CD4-positive, alpha-beta T cell treated with Interleukin-15 for 4 hours (primary cell): ENCODE results near the gene TNS1.

Experiments used
- DNase-seq: peaks from one replicate; pipeline ENCODE4 v3.0.0-alpha.2; 2020; ENCODE audit warnings: low spot score

The TNS1 gene

DNA sequence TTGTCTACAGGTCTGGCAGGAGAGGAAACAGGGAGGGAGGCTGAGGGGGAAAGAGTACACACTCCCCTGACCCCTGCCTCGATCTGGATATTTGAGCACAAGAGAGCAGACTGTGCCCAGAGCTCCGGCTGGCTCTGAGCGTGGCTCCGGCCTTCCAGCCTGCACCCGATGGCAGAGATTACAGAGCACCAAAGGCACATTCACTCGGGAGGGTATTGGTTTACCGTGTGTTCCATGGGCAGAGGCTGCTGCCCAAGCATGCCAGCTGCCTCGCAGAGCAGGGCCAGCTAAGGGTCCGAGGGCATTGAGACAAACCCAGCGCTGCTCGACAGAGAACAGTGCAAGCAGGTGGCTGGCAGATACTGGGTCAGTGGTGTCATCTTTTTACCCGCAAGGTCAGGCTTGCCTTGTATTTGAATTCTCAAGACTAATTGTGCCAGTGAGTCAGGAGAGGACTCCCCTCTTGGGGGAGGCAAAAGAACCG lies 132.2 kb downstream of the TNS1 start:
- DNase-seq: no peak

DNA sequence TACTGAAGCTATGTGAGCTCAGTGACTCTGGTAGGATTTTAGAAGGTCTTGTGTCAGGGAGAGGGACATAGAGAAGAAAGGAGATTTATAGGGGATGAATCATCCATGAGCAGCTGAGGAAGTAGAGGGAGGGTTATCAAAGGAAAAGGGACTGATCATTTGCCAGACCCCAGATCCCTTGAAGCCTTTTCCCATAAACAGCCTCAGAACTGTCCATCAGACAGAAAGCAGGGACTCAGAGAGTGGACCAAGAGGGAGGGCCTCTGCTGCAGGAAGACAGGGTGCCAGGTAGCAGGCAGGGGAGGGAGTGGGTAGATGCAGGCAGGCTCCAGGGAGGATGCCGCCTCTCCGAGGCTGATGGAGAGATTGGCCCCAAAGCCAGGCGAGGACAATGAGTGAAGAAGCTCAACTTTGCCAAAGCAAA lies 133.9 kb downstream of the TNS1 start:
- no peak for DNase-seq

DNA sequence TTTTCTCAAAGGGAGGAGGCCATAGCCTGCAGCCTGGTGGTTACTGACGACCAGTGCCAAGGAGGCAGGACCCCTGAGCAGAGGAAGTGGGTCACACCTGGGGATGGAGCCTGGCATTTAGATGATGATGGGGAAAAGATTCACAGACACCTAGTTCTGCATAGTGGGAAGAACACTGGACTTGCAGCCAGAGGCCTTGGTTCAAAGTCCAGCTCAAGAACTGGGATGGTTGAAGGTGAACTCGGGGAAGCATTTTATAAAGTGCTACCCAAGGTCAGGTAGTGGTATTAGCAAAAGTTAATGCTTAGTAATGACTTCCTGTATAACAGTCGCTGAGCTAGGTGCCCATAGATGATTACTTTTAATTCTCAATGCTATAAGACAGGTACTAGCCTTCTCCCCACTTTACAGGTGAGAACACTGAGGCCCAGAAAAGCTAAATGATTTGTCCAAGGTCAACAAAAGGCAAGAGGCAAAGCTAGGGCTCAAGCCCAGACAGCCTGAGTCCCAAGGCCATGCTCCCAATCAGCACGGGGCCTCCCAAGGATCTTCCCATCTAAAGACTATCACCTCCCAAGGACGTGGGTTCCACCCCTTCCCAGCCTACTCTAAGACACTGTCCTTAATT lies 134.4 kb downstream of the TNS1 start:
- DNase-seq: no peak

DNA sequence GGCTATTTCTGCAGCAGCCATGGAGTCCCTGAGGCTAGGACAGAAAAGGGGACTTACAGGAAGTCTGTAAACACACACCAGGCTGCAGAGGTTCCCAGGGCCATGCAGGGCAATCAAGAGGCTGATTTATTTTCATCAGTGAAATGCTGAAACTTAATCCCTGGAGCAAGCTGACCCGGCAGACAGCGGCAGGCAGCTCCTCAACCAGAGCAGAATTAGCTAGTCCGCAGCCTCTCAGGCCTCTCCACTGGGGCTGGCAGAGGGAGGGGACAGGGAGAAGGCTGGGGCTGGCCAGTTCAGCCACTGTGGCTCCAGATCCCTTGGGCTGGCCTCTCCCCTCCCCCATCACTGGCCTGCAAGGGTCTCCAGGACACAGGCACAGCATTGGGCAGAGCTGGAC lies 136.3 kb downstream of the TNS1 start:
- DNase-seq: no peak

DNA sequence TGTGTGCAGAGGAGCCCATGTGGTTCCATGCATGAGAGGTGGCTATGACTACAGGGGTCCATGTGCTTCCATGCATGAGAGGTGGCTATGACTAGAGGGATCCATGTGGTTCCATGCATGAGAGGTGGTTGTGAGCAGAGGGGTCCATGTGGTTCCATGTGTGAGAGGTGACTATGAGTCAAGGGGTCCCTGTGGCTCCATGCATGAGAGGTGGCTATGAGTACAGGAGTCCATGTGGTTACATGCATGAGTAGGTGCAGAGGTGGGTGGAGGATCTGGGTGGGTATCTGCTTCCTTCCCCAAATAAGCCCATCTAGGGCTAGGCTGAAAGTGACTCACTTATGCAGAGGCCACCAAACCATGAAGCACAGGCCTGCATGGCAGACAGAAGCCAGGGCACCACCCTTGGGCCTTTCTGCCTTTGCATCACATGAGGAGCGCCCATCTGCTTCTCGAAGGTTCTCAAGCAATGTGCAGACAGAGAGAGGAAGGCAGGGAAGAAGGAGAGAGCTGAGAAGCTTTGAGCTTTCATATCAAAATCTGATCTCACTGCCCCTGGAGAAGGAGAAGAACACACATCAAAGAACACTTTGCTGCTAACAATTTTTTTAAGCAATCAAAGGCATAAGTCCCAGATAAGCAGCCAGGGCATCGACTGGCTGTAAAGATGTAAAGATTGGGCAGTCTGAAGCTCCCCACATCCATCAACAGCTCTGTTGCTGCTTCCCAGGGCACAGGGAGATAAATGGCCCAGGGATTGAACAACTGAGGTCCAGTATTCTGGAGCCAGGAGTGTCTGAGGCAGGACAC lies 137.6 kb downstream of the TNS1 start:
- DNase-seq: no peak

DNA sequence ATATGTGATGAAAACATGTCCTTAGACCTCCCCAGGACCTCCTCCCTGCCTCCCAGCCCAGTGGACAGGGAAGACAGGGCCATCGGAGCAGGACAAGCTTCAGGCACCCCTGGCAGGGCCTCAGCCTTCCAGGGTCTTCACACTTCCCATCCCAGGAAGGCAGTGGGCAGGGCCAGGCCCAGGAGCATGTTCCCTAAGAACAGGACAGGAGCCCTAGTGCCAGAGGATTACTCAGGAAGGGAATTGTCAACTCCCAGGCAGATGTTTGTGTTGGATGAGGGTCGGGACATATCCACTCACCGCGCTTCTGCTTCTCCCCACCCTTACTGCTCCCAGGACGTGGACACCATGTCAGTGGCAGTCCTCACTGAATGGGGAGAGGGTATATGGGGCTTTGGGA lies 138.9 kb downstream of the TNS1 start:
- no peak for DNase-seq

DNA sequence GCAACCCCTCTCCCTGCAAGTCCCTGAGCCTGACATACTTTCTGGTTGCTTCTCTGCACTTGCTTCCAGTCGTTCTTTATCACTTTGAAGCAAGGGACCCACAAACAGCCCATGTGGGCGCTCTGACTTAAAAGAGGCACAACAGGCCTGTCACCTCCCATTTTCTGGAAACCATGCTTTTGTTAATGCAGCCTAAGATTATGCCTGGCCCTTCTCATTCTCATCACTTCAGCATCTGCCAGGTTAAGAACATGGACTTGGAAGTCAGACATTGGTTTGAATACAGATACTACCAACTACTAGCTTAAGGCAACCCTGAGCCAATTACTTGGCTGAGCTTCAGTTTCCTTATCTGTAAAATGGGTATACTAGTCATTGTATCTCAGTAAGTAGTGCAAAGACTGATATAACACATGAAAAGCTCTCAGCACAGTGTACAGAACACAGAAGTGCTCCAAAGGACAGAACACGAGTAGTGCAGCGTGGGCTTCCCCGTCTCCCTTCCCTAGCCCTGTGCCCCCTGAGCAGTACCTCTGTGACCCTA lies 141.4 kb downstream of the TNS1 start:
- no peak for DNase-seq

DNA sequence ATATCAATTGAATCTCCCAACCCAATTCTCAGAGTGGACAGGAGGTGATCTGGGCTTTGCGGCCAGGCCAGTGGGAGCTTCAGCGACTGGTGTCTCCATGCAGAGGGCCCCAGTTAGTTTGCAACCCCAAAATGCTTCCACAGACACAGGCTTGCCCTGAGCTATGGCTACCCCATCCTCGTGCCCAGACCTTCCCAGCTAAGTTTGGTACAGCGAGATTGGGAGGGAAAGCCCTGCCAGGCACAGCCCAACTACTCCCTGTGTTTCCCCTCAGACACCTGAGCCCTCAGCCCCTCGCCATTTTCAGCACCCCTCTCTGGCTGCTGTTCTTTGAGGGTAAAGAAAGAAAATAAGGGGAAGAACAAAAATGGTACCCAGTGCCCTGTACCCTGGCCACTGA lies 142.9 kb downstream of the TNS1 start:
- DNase-seq: no peak

DNA sequence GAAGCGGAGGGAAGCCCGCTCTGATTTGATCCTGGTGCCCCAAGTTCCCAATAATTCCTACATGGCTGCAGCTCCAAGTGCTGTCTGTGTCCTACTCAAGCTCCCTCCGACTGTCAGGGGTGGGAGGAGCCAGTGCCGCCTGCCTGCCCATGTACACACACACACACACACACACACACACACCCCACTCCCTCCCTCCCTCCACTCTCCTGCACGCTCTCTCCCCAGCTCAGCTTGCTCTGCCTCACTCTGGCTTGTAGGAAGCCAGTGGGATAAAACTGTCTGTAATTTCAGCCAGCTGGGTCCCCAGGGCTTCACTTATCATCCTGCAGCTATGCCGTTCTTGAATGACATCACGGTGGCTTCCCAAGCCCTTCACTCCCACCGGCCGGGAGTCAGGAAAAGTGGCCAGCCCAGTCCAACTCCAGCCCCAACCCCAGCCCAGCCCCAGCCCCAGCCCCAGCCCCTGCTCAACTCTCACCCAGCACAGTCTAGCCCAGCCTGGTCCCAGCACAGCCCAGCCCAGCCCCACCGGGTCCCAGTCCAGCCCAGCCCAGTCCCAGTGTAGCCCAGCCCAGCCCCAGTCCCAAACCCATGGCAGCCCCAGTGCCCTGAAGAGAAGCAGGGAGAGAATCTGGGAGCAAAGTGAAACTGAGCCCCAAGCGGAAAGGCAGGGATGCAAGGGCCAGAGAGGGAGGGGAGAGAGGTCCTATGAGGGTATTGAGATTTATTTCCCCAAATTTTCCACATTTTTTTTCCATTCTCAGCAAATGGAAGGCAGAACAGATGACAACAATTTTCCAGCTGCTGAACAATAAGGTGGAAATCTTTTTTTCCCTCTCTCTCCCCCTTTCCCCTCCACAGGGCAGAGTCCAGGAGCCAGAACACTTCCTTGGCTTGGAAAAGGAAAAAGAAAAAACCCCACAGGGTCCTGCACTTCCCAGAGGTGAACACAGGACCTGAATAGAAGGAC lies 144.0 kb downstream of the TNS1 start:
- no peak for DNase-seq

DNA sequence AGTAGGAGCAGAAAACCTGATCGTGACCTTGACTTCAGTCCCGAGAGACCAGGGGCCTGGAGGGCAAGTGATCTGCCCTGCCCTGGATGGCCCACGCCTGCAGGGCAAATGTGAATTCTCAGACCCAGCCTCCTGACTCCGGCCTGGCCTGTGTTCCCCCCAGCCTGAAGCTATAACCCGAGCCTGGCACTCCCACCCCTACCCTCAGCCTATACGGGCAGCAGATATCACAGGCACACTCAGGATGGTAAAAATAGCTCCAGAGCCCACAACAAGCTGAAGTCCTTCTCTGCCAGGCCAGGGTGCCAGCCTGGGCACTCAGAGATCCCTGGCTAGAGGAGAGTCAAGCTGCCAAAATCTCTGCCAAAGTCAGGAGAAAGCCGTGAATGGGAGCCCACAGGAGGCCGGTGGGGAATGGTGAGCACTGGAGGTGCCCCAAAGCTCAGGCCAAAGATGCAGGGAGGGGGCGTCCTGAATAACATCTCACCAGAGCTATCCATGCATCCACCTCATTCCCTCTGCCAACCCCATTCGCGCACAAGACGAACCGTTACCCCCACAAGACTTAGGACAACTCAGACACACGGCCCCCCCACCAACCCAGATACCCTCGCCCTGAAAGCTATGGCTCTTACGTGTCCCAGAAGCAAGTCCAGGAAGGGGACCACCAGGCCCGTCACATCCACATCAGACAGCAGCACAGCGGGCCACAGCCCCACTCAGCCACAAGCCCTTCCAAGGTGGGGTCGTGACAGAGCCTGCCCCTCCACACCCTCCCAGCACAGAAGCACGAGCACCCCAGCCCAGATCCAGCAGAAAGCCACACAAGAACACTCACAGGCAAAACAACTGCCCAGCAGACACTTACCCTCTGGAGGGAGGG lies 144.9 kb downstream of the TNS1 start:
- DNase-seq: no peak

DNA sequence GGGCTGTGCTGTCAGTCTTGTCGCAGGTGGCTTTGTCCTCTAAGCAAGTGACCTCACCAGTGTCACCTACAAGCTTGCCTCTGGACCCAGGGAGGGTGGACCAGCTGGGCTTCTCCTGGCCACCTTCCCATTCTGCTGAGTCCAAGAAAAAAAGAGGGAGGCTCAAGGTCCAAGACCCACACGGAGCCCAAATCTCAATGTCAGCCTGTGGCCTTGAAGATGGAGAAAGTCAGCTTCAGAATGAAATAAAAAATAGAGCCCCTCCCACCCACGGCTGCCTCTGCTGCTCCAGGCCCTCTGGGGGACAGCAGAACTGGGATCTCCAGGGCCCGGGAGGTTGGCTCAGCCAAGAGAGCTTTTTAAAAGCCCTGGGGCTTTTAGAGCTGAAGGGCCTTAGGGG lies 145.9 kb downstream of the TNS1 start:
- no peak for DNase-seq

DNA sequence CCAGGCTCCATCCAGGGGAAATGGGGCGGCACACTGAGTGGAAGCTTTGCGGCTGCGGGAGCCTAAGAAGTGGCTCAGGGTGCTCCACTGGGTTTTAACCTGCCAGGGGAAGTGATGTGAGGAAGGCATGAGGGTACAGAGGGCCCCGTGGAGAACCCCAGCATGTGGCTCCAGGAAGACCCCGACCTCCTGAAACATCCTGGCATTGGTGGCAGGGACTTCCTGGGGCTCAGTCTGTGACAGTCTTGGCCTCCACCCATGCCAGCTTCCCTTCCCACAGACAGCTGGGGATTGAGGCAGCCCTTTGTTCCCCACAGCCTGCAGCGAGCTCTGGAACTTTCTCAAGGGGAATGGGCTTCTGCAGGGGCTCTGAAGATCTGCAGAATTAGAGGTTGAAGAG lies 146.6 kb downstream of the TNS1 start:
- DNase-seq: no peak

DNA sequence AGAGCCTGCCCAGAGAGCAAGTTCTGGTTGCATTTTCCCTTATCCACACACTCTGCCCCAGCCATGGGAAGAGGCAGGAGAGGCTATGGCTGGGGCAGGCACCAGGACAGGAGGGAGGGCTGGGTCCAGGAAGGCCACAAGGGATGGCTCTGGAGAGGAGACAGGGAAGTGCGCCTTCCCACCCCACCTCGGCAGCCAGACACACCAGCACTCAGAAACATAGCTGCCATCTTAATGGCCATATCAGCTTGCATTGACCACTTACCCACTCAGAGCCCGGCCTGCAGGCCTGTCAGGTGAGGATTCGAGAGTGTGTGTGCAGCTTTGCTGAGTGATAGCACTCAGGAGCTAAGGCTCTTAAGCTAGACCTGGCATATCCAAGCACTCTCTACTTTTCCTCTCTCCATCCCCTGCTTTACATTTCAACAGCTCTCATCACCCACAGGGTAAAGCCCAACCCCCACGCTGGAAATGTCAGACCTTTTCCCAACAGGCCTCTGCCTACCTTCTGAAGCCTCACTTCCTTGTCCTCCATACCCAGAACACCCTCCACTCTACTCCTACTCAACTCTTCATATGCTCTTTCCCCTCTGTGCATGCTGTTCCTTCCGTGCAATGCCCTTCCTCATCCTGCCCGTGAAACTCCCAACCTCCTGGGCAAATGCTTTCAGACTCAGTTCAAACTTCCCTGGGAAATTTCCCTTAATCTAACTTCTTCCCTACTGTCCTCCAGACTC lies 147.9 kb downstream of the TNS1 start:
- DNase-seq: no peak

DNA sequence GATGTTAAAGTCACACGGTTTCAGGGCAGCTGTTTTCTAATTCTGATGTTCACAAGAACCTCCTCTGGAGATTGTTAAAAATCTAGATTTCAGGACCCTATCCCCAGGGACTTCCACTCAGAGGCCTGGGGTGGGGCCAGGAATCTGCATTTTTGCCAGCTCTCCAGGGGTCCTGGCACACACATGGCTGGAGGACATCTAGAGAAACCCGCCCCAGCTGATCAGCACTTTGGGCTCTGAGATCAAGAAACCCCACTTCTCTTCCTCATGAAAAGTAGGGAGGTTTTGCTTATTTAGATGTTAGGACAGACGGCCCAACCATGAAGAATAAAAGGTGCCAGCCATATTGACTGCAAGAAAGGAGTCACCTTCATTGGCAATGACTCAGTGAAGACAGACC lies 148.8 kb downstream of the TNS1 start:
- DNase-seq: no peak

DNA sequence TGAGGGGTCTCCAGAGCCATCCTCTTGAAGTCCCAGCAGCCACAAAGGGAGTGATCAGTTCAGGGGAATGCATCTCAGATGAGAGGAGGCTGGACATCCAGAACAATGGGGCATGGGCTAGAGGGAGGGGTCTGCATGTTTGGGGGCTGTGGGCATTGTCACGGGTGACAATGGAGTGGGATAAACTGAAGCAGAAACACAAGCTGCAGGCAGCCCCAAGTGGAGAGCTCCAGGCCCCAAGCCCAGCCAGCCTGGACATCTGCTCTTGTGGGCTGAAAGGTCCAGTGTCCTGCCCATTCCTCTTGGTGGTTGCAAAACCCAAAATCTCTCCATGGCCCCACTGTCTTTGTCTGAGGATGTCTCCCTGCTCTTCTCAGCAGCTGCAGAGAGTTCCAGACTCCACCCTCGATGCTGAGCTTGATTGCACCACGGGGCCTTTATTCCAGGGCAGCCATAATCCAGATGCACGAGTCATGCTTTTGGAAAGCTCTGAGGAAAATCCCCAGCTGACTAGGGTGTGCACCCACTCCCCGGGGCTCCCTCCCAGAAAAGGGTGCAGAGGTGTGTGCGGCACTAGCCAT lies 149.4 kb downstream of the TNS1 start:
- no peak for DNase-seq

DNA sequence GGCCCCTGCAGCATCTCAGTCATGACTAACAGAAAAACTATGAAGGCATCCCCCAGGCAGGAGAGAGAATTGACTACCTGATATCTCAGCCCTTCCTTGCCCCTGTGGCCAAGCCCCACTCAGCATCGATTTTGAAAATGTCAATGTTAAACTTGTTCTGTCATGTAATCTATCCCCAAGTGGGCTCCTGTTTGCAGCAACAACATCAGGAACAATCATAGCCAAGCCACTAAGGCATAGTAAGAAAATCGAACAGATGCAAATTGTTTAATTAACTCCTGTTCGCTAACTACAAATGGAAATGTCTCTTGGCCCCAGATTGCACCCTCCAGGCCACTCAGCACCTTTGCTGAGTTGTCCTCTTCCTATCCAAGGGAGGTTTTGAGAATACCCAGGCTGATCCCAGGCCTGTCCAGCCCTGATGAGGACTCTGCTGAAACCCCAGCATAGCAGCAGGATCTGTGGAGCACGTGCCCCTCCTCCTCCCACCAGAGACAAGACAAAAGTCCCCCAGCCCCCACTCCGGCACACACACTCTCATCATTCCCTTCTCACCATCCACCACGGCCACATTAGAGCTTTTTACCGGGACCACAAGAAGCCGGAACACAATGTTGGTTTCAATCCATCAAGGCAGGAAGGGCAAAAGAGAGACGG lies 150.1 kb downstream of the TNS1 start:
- no peak for DNase-seq

DNA sequence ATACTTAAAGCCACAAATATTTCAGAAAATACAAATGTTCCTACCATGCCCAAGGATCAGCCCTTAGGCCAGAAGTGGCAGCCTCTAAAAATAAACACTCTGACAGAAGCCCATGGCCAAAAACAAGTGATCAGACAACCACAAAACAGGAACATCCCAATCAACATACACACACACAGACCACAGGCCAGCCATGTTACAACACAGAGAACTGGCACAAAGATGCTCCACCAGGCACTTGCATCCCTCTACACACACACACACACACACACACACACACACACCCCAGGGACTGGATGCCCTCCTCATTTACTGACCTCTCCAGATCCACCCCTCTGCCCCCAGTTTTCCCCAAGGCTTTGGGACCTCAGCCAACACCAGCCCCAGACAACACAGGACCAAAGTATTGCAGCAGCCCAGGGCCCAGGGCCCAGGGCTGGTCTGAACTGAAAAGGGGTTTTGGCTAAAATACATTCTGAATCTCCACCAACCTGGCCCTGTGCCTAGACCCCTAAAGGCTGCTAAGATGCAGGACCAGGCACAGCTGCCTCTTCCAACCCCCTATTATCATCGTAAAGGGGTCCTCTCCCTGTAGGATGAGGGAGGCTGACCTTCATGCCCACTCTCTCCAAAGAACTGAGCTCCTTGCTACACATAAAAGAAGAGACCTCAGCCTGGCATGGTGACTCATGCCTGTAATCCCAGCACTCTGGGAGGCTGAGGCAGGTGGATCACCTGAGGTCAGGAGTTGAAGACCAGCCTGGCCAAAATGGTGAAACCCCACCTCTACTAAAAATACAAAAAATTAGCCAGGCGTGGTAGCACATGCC lies 151.4 kb downstream of the TNS1 start:
- DNase-seq: no peak

DNA sequence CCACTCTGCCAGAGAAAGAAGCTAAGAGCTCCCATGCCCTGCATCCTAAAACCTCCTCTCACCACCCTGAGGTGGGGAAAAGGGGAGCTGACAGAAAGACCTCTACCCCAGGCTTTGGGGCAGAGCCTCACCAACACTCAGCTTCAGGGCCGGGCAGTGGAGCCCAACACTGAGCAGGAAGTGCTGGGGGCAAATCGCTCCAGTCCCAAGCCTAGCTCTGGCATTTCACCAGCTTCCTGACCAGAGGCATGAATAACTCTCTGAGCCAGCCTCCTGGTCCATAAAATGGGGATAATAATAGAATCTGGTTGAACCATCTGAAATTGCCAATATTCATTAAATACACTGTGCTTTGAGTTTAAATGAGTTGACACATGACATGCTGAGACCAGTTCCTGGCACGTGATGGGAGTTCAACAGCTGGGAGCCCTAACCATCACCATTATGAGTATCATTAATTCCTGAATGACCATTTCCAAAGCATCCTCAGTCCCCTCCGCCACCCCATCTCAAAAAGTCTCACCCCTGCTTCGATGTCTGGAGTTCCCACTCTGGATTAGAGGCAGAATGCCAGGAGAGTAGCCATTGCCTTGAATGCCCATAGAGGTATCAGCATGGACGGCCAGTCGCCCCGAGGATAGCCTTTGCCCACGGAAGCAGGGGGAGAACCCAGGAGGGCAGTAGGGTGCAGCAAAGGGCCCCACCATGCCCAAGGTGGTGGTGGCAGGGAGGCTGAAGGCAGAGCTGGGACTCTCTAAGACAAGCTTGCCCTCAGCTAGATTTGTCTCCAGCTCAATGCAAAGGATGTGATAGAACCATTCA lies 153.4 kb downstream of the TNS1 start:
- DNase-seq: no peak
